Kidney epithelial cell (primary cell): Measurements from ENCODE around the gene TMEM88. TPM values are rescaled to one million over a fixed set of nuclear protein-coding genes. Genes with fewer than 3 reads are reported as not detected.

ENCODE experiments used
- DNase-seq: peaks from one replicate; pipeline ENCODE4 v3.0.0-alpha.2; 2010; ENCODE audit warnings: low read depth
- H3K27me3 ChIP-seq: 2 replicates; pipeline ENCODE4 v1.6.0; 2011; ENCODE audit warnings: low read length; ENCODE audit not compliant: control insufficient read depth, insufficient read depth
- H3K36me3 ChIP-seq: 2 replicates; pipeline ENCODE4 v1.5.1; 2011; ENCODE audit warnings: low read length; ENCODE audit not compliant: control insufficient read depth, insufficient read depth
- H3K4me3 ChIP-seq: 2 replicates; pipeline ENCODE4 v1.5.1; 2011; ENCODE audit warnings: low read depth, mild to moderate bottlenecking, control low read depth, low read length
- total RNA-seq: library from RNA; depleted of rRNA; stranded (reverse); fragments of >200 nt; gene quantifications from 2 replicates; pipeline ENCODE4 v1.2.3, GENCODE V29; 2015
- TF ChIP-seq, protein P1 (sequence below): IDR thresholded peaks from 2 replicates; pipeline ENCODE4 v1.5.1; 2011; ENCODE audit warnings: mild to moderate bottlenecking, moderate library complexity, low read length, control low read depth, inconsistent platforms; ENCODE audit not compliant: insufficient read depth, poor library complexity, severe bottlenecking

TMEM88 gene
- total RNA-seq, 1 donor from 2014 or later: 4.3 TPM

DNA sequence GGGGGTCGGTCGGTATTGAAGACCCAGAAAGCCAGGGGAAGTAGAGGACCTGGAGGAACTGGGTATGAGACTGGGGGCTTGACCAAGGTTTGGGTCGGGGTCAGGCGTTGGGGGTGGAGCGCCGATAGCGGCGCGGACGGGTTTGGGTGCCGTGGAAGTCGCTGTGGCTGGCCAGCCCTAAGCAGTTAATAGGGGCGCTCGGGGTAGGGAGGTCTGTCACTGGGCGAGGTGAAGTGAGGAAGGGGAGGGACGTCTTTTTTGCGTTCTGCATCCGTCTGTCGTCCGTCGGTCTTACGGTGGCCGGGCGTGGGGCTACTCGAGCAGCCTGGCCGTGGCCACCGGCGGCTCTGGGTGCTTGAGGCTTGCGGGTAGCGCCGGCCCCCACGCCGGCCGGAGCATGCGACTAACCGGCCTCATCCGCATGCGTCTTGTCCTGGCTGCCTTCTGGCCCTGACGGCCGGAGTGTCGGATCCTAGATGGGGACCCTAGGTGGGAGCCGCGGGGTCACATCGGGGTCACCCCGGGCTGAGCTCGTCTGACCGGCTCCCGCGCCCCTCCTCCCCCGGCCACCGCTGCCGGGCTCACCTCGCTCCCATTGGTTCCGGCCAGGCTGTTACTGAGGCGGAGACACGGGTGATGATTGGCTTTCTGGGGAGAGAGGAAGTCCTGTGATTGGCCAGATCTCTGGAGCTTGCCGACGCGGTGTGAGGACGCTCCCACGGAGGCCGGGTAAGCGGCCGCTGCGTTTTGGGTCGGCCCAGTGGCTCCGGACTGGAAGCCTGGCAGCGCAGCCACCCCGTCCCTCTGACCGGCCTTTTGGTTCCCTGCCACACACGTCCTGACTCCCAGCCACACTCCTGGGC, 10.3 kb upstream of the TMEM88 start:
- H3K27me3 ChIP-seq: no peaks in the 10 kb centered on the region
- peak; percentile 76 for DNase-seq
- H3K4me3 ChIP-seq: peak overlapping the region; percentile 68
- TF ChIP-seq, protein P1, sequence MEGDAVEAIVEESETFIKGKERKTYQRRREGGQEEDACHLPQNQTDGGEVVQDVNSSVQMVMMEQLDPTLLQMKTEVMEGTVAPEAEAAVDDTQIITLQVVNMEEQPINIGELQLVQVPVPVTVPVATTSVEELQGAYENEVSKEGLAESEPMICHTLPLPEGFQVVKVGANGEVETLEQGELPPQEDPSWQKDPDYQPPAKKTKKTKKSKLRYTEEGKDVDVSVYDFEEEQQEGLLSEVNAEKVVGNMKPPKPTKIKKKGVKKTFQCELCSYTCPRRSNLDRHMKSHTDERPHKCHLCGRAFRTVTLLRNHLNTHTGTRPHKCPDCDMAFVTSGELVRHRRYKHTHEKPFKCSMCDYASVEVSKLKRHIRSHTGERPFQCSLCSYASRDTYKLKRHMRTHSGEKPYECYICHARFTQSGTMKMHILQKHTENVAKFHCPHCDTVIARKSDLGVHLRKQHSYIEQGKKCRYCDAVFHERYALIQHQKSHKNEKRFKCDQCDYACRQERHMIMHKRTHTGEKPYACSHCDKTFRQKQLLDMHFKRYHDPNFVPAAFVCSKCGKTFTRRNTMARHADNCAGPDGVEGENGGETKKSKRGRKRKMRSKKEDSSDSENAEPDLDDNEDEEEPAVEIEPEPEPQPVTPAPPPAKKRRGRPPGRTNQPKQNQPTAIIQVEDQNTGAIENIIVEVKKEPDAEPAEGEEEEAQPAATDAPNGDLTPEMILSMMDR: no peak
- peaks cover 3% of the 10 kb centered on the region for H3K36me3 ChIP-seq

- H3K27me3 ChIP-seq: no peaks in the 10 kb centered on the region
- TF ChIP-seq, protein P1: no peak
- no peak for DNase-seq
- H3K4me3 ChIP-seq: peak overlapping the region; percentile 68
- H3K36me3 ChIP-seq: peaks cover 4% of the 10 kb centered on the region
Observed at GRCh38 chr17:7845359-7846062, 9.4 kb upstream of the TMEM88 start.

DNA sequence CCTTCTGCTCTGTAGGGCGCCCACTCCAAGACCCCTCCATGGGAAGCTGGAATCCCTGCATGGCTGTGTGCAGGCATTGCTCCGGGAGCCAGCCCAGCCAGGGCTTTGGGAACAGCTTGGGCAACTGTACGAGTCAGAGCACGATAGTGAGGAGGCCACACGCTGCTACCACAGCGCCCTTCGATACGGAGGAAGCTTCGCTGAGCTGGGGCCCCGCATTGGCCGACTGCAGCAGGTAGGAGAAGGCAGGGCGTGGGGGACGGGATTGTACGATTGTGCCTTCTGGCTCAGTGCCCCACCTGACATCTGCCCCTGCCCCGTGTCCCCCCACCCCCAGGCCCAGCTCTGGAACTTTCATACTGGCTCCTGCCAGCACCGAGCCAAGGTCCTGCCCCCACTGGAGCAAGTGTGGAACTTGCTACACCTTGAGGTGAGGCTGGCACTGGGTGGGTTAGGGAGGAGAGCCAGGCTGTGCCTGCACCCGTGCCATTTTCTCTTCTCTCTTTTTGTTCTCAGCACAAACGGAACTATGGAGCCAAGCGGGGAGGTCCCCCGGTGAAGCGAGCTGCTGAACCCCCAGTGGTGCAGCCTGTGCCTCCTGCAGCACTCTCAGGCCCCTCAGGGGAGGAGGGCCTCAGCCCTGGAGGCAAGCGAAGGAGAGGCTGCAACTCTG, 8.7 kb upstream of the TMEM88 start:
- DNase-seq: no peak
- H3K27me3 ChIP-seq: no peaks in the 10 kb centered on the region
- no peak overlapping the region for H3K4me3 ChIP-seq
- H3K36me3 ChIP-seq: peaks cover 6% of the 10 kb centered on the region
- TF ChIP-seq, protein P1: no peak

GRCh38 chr17:7846765-7847661, 7.9 kb upstream of the TMEM88 start:
- peaks cover 7% of the 10 kb centered on the region for H3K36me3 ChIP-seq
- TF ChIP-seq, protein P1: no peak
- no peak for DNase-seq
- H3K27me3 ChIP-seq: no peaks in the 10 kb centered on the region
- H3K4me3 ChIP-seq: no peak overlapping the region

- TF ChIP-seq, protein P1: no peak
- DNase-seq: no peak
- Histone ChIP-seq H3K4me3 (no peak overlapping the region), H3K27me3 (no peaks in the 10 kb centered on the region), H3K36me3 (peaks cover 8% of the 10 kb centered on the region)
Observed at GRCh38 chr17:7848131-7848579, 6.7 kb upstream of the TMEM88 start.
